Measurements from ENCODE around the gene AHRR.
A peak's percentile ranks its signal among the peaks of the same experiment; 100 is the strongest.
"Not testable (repeated sequence)": the region's sequence is repeated elsewhere in the genome, so short reads cannot be mapped to it uniquely, and the experiment has no call there.

The AHRR gene

GRCh38 chr5:398475-399295 lies 77.2 kb downstream of the AHRR start:
- H3K4me3 ChIP-seq (ENCODE audit: low read depth, low read length), result no peak overlapping the region
- TF ChIP-seq, protein P1, sequence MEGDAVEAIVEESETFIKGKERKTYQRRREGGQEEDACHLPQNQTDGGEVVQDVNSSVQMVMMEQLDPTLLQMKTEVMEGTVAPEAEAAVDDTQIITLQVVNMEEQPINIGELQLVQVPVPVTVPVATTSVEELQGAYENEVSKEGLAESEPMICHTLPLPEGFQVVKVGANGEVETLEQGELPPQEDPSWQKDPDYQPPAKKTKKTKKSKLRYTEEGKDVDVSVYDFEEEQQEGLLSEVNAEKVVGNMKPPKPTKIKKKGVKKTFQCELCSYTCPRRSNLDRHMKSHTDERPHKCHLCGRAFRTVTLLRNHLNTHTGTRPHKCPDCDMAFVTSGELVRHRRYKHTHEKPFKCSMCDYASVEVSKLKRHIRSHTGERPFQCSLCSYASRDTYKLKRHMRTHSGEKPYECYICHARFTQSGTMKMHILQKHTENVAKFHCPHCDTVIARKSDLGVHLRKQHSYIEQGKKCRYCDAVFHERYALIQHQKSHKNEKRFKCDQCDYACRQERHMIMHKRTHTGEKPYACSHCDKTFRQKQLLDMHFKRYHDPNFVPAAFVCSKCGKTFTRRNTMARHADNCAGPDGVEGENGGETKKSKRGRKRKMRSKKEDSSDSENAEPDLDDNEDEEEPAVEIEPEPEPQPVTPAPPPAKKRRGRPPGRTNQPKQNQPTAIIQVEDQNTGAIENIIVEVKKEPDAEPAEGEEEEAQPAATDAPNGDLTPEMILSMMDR (IDR thresholded peaks at IDR 0.05; ENCODE audit: borderline replicate concordance, insufficient read depth, low read depth, low read length), result no peak

- no peak overlapping the region for H3K4me3 ChIP-seq (ENCODE audit: low read depth, low read length)
- TF ChIP-seq, protein P1 (IDR thresholded peaks at IDR 0.05; ENCODE audit: borderline replicate concordance, insufficient read depth, low read depth, low read length), result no peak
Measured at GRCh38 chr5:399296-400281, 78.1 kb downstream of the AHRR start.

DNA sequence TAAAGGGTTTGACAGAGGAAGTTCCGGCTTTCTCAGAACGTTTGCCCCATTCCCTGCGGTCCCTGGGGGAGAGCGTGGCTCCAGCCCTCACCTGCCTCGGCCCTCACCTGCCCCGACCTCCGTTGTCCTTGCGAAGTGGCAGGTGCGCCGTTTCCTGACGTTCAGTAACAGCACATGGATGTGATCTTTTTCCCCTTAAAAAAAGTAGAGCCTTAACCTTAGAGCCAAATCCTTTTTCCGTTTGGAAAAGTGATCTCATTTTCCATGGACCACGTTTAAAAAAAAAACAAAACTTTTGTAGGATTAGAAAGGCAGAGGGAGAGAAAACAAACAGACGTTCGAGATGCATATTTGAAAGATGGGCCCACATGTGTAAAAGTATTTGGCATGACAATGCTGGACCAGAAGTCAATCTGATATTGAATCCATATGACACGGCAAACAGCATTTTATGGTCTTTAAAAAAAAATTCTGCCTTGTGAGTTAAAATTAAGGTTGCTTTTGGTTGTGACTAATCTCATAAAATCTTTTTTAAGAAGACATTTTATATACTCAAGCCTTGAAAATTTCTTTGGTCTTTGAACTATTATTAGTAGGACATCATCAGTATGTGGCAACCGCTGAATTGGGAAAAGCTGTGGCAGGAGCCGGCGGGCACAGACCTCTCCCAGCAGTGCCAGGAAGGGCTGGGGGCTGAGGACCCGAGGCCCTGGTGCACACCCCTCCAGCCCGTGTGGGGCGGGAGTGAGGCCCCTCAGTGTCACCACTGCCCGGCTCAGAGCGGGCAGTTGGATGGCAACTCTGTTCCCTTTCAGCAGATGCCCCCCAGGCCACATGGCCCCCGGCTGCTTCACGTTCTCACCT lies 79.0 kb downstream of the AHRR start:
- TF ChIP-seq, protein P1 (IDR thresholded peaks at IDR 0.05; ENCODE audit: borderline replicate concordance, insufficient read depth, low read depth, low read length), result no peak
- H3K4me3 ChIP-seq (ENCODE audit: low read depth, low read length), result no peak overlapping the region

- no peak overlapping the region for H3K4me3 ChIP-seq (ENCODE audit: low read depth, low read length)
- TF ChIP-seq, protein P1 (IDR thresholded peaks at IDR 0.05; ENCODE audit: borderline replicate concordance, insufficient read depth, low read depth, low read length), result no peak
Measured at GRCh38 chr5:401146-402034, 79.9 kb downstream of the AHRR start.

- not testable (repeated sequence) for H3K4me3 ChIP-seq (ENCODE audit: low read depth, low read length)
Measured at GRCh38 chr5:402219-402614, 80.7 kb downstream of the AHRR start.

DNA sequence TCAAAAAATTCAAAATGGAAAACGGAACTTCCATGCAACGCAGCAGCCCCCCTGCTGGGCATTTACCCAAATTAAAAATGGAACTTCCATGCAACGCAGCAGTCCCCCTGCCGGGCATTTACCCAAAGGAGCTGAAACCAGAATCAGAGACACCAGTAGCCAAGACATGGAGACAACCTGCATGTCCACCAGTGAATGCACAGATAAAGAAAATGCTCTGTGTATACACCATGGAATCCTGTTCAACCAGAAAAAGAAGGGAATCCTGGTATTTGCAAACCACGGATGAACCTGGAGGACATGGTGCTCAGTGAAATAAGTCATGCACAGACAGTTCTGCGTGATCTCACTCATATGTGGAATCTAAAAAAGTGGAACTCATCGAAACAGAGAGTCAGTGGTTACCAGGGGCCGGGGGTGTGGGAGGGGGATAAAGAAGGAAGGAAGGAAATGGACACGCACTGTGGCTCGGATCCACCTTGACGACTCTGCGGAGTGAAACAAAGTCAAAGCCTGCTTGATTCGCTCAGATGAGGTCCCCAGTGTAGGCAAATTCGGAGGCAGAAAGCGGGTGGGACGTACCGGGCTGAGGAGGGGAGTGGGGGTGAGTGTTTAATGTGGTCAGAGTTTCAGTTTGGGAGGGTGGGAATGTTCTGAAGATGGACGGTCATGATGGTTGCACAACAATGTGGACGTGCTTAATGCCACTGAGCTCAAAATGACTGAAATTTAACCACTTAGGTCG lies 81.3 kb downstream of the AHRR start:
- H3K4me3 ChIP-seq (ENCODE audit: low read depth, low read length), result no peak overlapping the region
- TF ChIP-seq, protein P1 (IDR thresholded peaks at IDR 0.05; ENCODE audit: borderline replicate concordance, insufficient read depth, low read depth, low read length), result peak; percentile 29; the same call in 1 of the 2 replicates
